ENCODE results near the gene XRN2. TPM values are rescaled to one million over a fixed set of nuclear protein-coding genes. Genes with fewer than 3 reads are reported as not detected.

XRN2 gene
- total and polyA plus RNA-seq, 2 donors from 2014 or later = 22.6 to 60.9 TPM

DNA sequence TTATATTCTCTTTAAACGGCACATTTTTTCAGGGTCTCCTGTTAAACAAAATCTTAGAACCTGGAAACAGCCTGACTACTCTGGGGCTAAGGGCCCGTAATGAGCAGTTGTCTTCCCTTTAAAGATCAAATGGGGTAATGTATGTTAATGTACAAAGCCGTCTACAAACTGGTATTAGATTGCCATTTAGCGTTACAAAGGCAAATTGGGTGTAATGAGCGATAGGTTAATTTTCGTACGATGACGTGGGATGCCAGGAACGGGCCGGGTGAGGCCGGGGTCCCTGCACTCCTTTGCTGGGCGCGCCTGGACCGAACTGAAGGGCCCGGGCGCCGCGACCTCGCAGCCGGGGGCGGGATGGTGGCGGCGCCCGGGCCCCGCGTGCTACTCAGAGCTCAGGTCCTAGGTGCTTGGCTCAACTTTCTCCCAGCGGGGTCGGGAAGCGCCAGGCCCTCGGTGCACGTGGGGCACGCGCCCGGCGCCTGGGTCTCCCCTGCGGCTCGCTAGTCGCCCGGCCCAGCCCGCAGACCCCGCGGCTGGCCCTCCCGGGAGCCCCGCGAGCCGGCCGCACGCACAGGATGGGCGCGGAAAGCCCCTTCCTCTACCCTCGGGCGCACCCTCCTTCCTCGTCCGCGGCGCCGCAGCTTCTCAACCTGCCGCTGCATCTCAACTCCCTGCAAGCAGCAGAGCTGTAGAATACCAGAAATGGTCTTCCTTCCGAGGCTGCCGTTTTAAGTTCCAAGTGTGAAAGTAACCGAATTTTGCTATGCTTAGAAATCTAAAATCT, 88.2 kb downstream of the XRN2 start:
- FAIRE-seq = no peak
- Histone ChIP-seq H3K4me3 (ENCODE audit: low read length in 3 of 3) (no peak overlapping the region), H3K9me3 (ENCODE audit: control insufficient read depth in 2 of 3, insufficient read depth in 1 of 3, low read length in 3 of 3) (peaks cover 0 to 4% (median 0%) of the 10 kb centered on the region in 3 donors), H3K9ac (ENCODE audit: low read length in 3 of 3) (no peak overlapping the region), H3K27me3 (ENCODE audit: control insufficient read depth, insufficient read depth, low read length) (peaks cover 46% of the 10 kb centered on the region), H3K4me1 (ENCODE audit: control insufficient read depth in 2 of 3, insufficient read depth in 2 of 3, low read depth in 1 of 3, low read length in 3 of 3) (no peaks in the 10 kb centered on the region), H3K27ac (ENCODE audit: low read depth in 2 of 2, low read length in 2 of 2) (no peak overlapping the region), H3K36me3 (ENCODE audit: control insufficient read depth in 2 of 3, insufficient read depth in 3 of 3, low read length in 3 of 3) (peaks cover 0 to 11% (median 6%) of the 10 kb centered on the region in 3 donors)
- intact Hi-C loops (cut with DNase I) = no loop called here
- TF ChIP-seq, protein P1, sequence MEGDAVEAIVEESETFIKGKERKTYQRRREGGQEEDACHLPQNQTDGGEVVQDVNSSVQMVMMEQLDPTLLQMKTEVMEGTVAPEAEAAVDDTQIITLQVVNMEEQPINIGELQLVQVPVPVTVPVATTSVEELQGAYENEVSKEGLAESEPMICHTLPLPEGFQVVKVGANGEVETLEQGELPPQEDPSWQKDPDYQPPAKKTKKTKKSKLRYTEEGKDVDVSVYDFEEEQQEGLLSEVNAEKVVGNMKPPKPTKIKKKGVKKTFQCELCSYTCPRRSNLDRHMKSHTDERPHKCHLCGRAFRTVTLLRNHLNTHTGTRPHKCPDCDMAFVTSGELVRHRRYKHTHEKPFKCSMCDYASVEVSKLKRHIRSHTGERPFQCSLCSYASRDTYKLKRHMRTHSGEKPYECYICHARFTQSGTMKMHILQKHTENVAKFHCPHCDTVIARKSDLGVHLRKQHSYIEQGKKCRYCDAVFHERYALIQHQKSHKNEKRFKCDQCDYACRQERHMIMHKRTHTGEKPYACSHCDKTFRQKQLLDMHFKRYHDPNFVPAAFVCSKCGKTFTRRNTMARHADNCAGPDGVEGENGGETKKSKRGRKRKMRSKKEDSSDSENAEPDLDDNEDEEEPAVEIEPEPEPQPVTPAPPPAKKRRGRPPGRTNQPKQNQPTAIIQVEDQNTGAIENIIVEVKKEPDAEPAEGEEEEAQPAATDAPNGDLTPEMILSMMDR (IDR thresholded peaks at IDR 0.05; ENCODE audit: borderline replicate concordance, extremely low read depth, insufficient read depth) = no peak
- peak in 4 of 5 donors; percentile 43 to 60 (median 52) for DNase-seq

DNA sequence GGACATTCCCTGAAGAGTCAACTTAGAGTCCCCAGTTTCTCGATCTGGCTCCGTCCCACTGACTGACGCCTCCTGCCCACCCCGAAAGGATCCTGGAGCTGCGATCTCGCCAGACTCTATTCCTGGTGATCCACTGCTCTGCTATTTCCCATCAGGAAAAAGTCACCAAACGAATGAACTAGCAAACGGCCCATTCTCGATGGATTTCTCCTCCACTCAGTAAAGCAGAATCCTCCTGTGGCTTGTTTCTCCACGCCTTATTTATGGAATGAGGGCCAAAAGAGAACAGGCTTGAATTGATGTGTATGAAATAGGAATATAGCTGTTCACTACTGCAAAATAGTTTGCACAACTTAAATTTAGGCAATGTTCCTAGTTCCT, 88.8 kb downstream of the XRN2 start:
- peaks cover 46% of the 10 kb centered on the region for H3K27me3 ChIP-seq (ENCODE audit: control insufficient read depth, insufficient read depth, low read length)
- peaks cover 0 to 4% (median 0%) of the 10 kb centered on the region in 3 donors for H3K9me3 ChIP-seq (ENCODE audit: control insufficient read depth in 2 of 3, insufficient read depth in 1 of 3, low read length in 3 of 3)
- intact Hi-C loops (cut with DNase I) = no loop called here

DNA sequence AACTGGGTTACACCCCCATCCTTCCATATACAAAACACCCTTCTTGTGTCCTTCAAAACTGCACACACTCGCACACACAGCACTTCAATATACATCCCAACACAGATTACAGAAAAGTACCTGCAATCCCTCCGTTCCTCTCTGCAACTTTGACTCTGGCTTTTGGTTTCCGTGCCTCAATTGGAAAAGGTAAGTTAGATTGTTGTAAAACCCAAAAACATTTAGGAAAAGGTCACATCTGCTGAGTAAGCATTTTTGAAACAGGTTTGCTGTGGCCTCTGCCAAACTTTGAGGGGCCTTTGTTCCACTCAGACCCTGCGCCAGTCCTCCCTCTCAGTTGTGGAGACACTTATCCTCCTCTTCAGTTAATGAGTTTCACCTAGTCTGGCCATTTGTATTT, 90.0 kb downstream of the XRN2 start:
- FAIRE-seq = no peak
- intact Hi-C loops (cut with DNase I) = no loop called here

More for the DNA sequence above, 88.8 kb downstream of the XRN2 start:
- Histone ChIP-seq H3K27ac (ENCODE audit: low read depth in 2 of 2, low read length in 2 of 2) (no peak overlapping the region), H3K36me3 (ENCODE audit: control insufficient read depth in 2 of 3, insufficient read depth in 3 of 3, low read length in 3 of 3) (peaks cover 0 to 5% (median under 1%) of the 10 kb centered on the region in 3 donors), H3K4me1 (ENCODE audit: control insufficient read depth in 2 of 3, insufficient read depth in 2 of 3, low read depth in 1 of 3, low read length in 3 of 3) (no peaks in the 10 kb centered on the region), H3K4me3 (ENCODE audit: low read length in 3 of 3) (no peak overlapping the region), H3K9ac (ENCODE audit: low read length in 3 of 3) (no peak overlapping the region)
- DNase-seq (peak in 1 of 5 donors; percentile 59), FAIRE-seq (no peak)
- TF ChIP-seq, protein P1 (IDR thresholded peaks at IDR 0.05; ENCODE audit: borderline replicate concordance, extremely low read depth, insufficient read depth) = no peak

More for the DNA sequence above, 90.0 kb downstream of the XRN2 start:
- H3K9ac ChIP-seq (ENCODE audit: low read length in 3 of 3) = no peak overlapping the region
- H3K36me3 ChIP-seq (ENCODE audit: control insufficient read depth in 2 of 3, insufficient read depth in 3 of 3, low read length in 3 of 3) = no peaks in the 10 kb centered on the region
- H3K27me3 ChIP-seq (ENCODE audit: control insufficient read depth, insufficient read depth, low read length) = peaks cover 53% of the 10 kb centered on the region
- H3K4me1 ChIP-seq (ENCODE audit: control insufficient read depth in 2 of 3, insufficient read depth in 2 of 3, low read depth in 1 of 3, low read length in 3 of 3) = no peaks in the 10 kb centered on the region
- H3K27ac ChIP-seq (ENCODE audit: low read depth in 2 of 2, low read length in 2 of 2) = no peak overlapping the region
- H3K4me3 ChIP-seq (ENCODE audit: low read length in 3 of 3) = no peak overlapping the region
- TF ChIP-seq, protein P1 (IDR thresholded peaks at IDR 0.05; ENCODE audit: borderline replicate concordance, extremely low read depth, insufficient read depth) = no peak
- peak in 3 of 5 donors; percentile 11 to 49 (median 14) for DNase-seq
- H3K9me3 ChIP-seq (ENCODE audit: control insufficient read depth in 2 of 3, insufficient read depth in 1 of 3, low read length in 3 of 3) = peaks cover 0 to 4% (median 0%) of the 10 kb centered on the region in 3 donors
